Measurements from ENCODE around the gene KIF21B.
"Not testable (repeated sequence)": the region's sequence is repeated elsewhere in the genome, so short reads cannot be mapped to it uniquely, and the experiment has no call there.

Gene KIF21B

GRCh38 chr1:200958597-200958996, 64.9 kb downstream of the KIF21B start:
- no peak for TF ChIP-seq CTCF (IDR thresholded peaks at IDR 0.05; ENCODE audit: insufficient read depth, low read depth, low read length, missing control alignments)
- DNase-seq (ENCODE audit: low read depth) = no peak
- H3K4me3 ChIP-seq (ENCODE audit: low read depth, low read length) = no peak overlapping the region

GRCh38 chr1:200954434-200954833, 69.1 kb downstream of the KIF21B start:
- TF ChIP-seq CTCF (IDR thresholded peaks at IDR 0.05; ENCODE audit: insufficient read depth, low read depth, low read length, missing control alignments) = no peak
- no peak overlapping the region for H3K4me3 ChIP-seq (ENCODE audit: low read depth, low read length)
- DNase-seq (ENCODE audit: low read depth) = no peak

- no peak overlapping the region for H3K4me3 ChIP-seq (ENCODE audit: low read depth, low read length)
- DNase-seq (ENCODE audit: low read depth) = no peak
- no peak for TF ChIP-seq CTCF (IDR thresholded peaks at IDR 0.05; ENCODE audit: insufficient read depth, low read depth, low read length, missing control alignments)
These were observed 72.5 kb downstream of the KIF21B start for GRCh38 chr1:200951016-200951415.

GRCh38 chr1:200949626-200950025, 73.9 kb downstream of the KIF21B start:
- no peak overlapping the region for H3K4me3 ChIP-seq (ENCODE audit: low read depth, low read length)
- no peak for DNase-seq (ENCODE audit: low read depth)
- no peak for TF ChIP-seq CTCF (IDR thresholded peaks at IDR 0.05; ENCODE audit: insufficient read depth, low read depth, low read length, missing control alignments)

GRCh38 chr1:200947059-200947566, 76.4 kb downstream of the KIF21B start:
- H3K4me3 ChIP-seq (ENCODE audit: low read depth, low read length) = no peak overlapping the region
- no peak for TF ChIP-seq CTCF (IDR thresholded peaks at IDR 0.05; ENCODE audit: insufficient read depth, low read depth, low read length, missing control alignments)
- no peak for DNase-seq (ENCODE audit: low read depth)

- no peak overlapping the region for H3K4me3 ChIP-seq (ENCODE audit: low read depth, low read length)
- TF ChIP-seq CTCF (IDR thresholded peaks at IDR 0.05; ENCODE audit: insufficient read depth, low read depth, low read length, missing control alignments) = no peak
- DNase-seq (ENCODE audit: low read depth) = no peak
These were observed 78.4 kb downstream of the KIF21B start for GRCh38 chr1:200945111-200945510.

GRCh38 chr1:200938955-200939354, 84.6 kb downstream of the KIF21B start:
- no peak for TF ChIP-seq CTCF (IDR thresholded peaks at IDR 0.05; ENCODE audit: insufficient read depth, low read depth, low read length, missing control alignments)
- no peak overlapping the region for H3K4me3 ChIP-seq (ENCODE audit: low read depth, low read length)
- no peak for DNase-seq (ENCODE audit: low read depth)

- not testable (repeated sequence) for DNase-seq (ENCODE audit: low read depth)
These were observed 88.1 kb downstream of the KIF21B start for GRCh38 chr1:200935286-200935962.

More at GRCh38 chr1:200935286-200935962, 88.1 kb downstream of the KIF21B start:
- H3K4me3 ChIP-seq (ENCODE audit: low read depth, low read length) = not testable (repeated sequence)

Data from GM12865 (cell line).